Ishikawa (cell line): Measurements from ENCODE around the gene PRAMEF1.
"Not testable (repeated sequence)": the region's sequence is repeated elsewhere in the genome, so short reads cannot be mapped to it uniquely, and the experiment has no call there.

Experiments
- CEBPB ChIP-seq: IDR thresholded peaks from 2 replicates; pipeline ENCODE4 v1.6.1; 2012
- CREB1 ChIP-seq: IDR thresholded peaks from 2 replicates; pipeline ENCODE4 v1.6.1; 2012; ENCODE audit warnings: low read depth
- EGR1 ChIP-seq: IDR thresholded peaks from 2 replicates; pipeline ENCODE4 v1.6.1; 2012
- EP300 ChIP-seq: IDR thresholded peaks from 2 replicates; pipeline ENCODE4 v1.6.1; 2012; ENCODE audit warnings: borderline replicate concordance
- FOXM1 ChIP-seq: IDR thresholded peaks from 2 replicates; pipeline ENCODE4 v1.6.1; 2012; ENCODE audit warnings: low read depth, borderline replicate concordance
- NFIC ChIP-seq: IDR thresholded peaks from 2 replicates; pipeline ENCODE4 v1.6.1; 2012
- RAD21 ChIP-seq: IDR thresholded peaks from 2 replicates; pipeline ENCODE4 v1.6.1; 2012; ENCODE audit warnings: low read depth
- TAF1 ChIP-seq: IDR thresholded peaks from 2 replicates; pipeline ENCODE4 v1.6.1; 2012; ENCODE audit warnings: low read depth, mild to moderate bottlenecking
- TCF12 ChIP-seq: IDR thresholded peaks from 2 replicates; pipeline ENCODE4 v1.6.1; 2012; ENCODE audit warnings: low read depth
- TEAD4 ChIP-seq: IDR thresholded peaks from 2 replicates; pipeline ENCODE4 v1.6.1; 2012
- YY1 ChIP-seq: IDR thresholded peaks from 2 replicates; pipeline ENCODE4 v1.6.1; 2012; ENCODE audit warnings: low read depth
- ZBTB7A ChIP-seq: IDR thresholded peaks from 2 replicates; pipeline ENCODE4 v1.6.1; 2012; ENCODE audit warnings: low read depth
- TF ChIP-seq, protein P1 (sequence below): IDR thresholded peaks from 2 replicates; pipeline ENCODE4 v1.6.1; 2012; ENCODE audit warnings: low read depth, mild to moderate bottlenecking
- TF ChIP-seq, protein P2 (sequence below): IDR thresholded peaks from 2 replicates; pipeline ENCODE4 v1.6.1; 2012
- TF ChIP-seq, protein P3 (sequence below): IDR thresholded peaks from 2 replicates; pipeline ENCODE4 v1.6.1; 2012

The PRAMEF1 gene, protein sequence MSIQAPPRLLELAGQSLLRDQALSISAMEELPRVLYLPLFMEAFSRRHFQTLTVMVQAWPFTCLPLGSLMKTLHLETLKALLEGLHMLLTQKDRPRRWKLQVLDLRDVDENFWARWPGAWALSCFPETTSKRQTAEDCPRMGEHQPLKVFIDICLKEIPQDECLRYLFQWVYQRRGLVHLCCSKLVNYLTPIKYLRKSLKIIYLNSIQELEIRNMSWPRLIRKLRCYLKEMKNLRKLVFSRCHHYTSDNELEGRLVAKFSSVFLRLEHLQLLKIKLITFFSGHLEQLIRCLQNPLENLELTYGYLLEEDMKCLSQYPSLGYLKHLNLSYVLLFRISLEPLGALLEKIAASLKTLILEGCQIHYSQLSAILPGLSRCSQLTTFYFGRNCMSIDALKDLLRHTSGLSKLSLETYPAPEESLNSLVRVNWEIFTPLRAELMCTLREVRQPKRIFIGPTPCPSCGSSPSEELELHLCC

DNA sequence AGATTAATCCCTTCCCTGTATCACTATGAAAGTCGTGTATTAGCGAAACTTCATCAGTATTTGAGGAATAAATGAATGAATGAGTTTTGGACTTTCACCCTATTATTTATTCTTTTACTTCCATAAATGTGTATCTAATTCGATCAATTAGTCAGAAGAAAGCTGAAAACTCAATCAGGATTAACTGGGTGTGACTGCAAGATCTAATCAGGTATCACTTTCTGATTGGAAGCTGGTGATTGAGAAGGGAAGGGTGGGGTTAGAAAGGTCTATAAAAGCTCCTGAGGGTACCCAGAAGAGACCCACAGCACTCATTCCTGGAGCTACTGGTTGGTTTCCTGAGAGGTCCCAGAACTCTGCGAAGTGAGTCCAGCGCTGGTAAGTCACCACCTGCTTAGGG, at the start of gene PRAMEF1:
TSS of gene PRAMEF1 (plus strand) at position 301 of the 400 bp plus-strand sequence. CDS start 1,831 bp downstream, outside the sequence.
- TF ChIP-seq, protein P1, sequence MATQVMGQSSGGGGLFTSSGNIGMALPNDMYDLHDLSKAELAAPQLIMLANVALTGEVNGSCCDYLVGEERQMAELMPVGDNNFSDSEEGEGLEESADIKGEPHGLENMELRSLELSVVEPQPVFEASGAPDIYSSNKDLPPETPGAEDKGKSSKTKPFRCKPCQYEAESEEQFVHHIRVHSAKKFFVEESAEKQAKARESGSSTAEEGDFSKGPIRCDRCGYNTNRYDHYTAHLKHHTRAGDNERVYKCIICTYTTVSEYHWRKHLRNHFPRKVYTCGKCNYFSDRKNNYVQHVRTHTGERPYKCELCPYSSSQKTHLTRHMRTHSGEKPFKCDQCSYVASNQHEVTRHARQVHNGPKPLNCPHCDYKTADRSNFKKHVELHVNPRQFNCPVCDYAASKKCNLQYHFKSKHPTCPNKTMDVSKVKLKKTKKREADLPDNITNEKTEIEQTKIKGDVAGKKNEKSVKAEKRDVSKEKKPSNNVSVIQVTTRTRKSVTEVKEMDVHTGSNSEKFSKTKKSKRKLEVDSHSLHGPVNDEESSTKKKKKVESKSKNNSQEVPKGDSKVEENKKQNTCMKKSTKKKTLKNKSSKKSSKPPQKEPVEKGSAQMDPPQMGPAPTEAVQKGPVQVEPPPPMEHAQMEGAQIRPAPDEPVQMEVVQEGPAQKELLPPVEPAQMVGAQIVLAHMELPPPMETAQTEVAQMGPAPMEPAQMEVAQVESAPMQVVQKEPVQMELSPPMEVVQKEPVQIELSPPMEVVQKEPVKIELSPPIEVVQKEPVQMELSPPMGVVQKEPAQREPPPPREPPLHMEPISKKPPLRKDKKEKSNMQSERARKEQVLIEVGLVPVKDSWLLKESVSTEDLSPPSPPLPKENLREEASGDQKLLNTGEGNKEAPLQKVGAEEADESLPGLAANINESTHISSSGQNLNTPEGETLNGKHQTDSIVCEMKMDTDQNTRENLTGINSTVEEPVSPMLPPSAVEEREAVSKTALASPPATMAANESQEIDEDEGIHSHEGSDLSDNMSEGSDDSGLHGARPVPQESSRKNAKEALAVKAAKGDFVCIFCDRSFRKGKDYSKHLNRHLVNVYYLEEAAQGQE = not testable (repeated sequence)
- TF ChIP-seq CEBPB, CREB1: not testable (repeated sequence)

DNA sequence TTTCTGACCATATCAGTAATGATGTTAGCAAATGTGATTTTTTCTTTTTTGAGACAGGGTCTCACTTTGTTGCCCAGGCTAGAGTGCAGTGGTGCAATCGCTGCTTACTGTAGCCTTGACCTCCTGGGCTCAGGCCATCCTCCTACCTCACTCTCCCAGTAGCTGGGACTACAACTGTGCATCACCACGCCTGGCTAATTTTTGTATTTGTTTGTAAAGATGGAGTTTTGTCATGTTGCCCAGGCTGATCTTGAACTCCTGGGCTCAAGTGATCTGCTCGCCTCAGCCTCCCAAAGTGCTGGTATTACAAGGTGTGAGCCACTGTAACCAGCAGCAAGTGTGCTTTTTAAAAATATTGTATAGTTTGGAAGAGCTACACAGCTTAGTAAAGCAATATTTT, 49.3 kb upstream of the PRAMEF1 start:
- TF ChIP-seq RAD21 (no peak), FOXM1 (no peak), CREB1 (no peak), NFIC (no peak), ZBTB7A (no peak), CEBPB (no peak), TEAD4 (no peak), YY1 (no peak), EGR1 (no peak), TCF12 (no peak), TAF1 (no peak), EP300 (no peak)
- TF ChIP-seq, protein P2, sequence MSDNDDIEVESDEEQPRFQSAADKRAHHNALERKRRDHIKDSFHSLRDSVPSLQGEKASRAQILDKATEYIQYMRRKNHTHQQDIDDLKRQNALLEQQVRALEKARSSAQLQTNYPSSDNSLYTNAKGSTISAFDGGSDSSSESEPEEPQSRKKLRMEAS = no peak
- TF ChIP-seq, protein P1 = no peak
- TF ChIP-seq, protein P3, sequence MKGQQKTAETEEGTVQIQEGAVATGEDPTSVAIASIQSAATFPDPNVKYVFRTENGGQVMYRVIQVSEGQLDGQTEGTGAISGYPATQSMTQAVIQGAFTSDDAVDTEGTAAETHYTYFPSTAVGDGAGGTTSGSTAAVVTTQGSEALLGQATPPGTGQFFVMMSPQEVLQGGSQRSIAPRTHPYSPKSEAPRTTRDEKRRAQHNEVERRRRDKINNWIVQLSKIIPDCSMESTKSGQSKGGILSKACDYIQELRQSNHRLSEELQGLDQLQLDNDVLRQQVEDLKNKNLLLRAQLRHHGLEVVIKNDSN = no peak

DNA sequence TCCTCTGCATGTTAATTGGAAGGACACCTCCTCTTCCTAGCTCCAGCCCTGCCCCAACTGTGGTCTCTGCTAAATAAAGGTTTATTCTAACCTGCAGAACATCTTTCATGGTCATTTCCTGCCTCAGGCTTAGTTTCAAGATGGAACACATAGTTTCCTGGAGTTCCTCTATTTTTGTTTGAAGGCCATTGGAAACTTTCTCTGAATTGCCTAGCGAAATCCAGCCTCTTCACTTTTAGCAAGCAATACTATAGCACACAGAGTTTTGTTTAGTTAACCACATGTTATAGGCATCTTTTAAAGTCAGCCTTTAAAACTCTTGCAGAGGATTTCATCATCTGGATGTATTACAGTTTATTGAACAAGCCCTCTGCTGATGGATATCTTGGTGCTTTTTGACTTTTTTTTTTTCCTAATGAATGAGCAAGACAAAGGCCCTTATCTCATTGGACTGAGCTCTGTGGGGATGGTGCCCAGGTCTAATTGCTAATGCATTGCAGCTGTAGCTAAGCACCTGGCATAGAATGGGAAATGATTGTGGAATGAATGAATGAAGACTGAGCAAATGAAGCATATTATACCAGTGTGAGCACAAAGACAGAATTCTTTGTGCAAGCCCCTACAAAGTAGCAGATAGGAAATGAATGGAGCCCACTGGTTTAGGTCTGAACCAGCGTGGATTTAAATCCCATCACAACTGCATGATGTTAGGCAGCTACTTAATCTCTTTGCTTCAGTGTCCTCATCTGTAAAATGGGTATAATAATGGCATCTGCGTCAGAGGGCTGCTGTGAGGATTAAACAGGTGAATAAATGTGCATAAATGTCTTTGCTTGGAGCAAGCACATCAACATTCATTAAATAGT, 45.8 kb upstream of the PRAMEF1 start:
- TF ChIP-seq EGR1 (no peak), ZBTB7A (no peak), TEAD4 (no peak), TCF12 (no peak)
- TF ChIP-seq, protein P3 = no peak

DNA sequence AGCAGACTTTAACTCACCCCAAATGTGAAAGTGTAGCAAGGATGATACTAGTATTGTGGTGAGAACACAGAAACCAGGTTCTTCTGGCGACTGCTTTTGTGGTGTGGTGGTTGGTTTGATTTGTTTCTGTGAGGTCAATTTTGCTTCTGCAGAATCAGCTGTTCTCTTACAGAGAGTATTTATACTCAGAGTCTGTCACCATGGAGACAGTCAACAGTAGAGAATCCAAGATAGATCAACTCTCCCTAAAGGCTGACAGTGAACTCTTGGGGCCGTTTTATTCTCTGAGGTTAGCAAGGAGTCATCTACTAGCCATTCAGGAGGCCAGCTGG, 45.2 kb upstream of the PRAMEF1 start, which contains the start of gene CFAP107:
TSS of gene CFAP107 (plus strand) at position 209 of the 332 bp plus-strand sequence. CDS start 231 bp downstream, outside the sequence.
- TF ChIP-seq EGR1 = no peak

DNA sequence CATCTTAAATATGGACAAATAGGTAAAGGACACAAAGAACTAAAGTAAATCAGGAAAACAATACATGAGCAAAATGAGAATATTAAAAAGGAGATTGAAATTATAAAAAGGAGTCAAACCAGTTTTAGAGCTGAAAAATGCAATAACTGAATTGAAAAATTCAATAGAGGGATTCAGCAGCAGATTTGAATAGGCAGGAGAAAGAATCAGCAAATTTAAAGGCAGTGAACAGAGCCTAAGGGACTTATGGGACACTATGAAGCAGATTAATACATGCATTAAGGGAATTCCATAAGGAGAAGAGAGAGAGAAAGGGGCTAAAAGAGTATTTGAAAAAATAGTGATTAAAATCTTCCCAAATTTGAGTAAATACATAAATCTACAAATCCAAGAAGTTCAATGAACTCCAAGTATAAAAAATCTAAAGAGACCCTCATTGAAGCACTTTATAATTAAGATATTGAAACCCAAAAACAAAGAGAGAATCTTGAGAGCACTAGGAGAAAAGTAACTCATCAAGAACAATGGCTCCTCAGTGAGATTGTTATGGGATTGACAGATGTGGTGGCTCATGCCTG, 42.3 kb upstream of the PRAMEF1 start:
- TF ChIP-seq, protein P2 = no peak
- TF ChIP-seq NFIC = no peak
- no peak for TF ChIP-seq YY1
- TF ChIP-seq FOXM1 = no peak
- TF ChIP-seq RAD21 = no peak
- TF ChIP-seq, protein P1 = no peak
- no peak for TF ChIP-seq CREB1
- no peak for TF ChIP-seq TEAD4
- TF ChIP-seq EGR1 = no peak
